LNCaP clone FGC (cell line): Measurements from ENCODE around the gene GKN1.

ENCODE experiments used
- DNase-seq: peaks from one replicate; pipeline ENCODE4 v3.0.0-alpha.2; 2011; ENCODE audit warnings: low read depth
- H3K4me3 ChIP-seq: 2 replicates; pipeline ENCODE4 v1.5.1; 2011; ENCODE audit warnings: mild to moderate bottlenecking, low read depth, low read length, control low read depth
- CTCF ChIP-seq: IDR thresholded peaks from 2 replicates; pipeline ENCODE4 v1.5.1; 2012; ENCODE audit warnings: mild to moderate bottlenecking; ENCODE audit not compliant: control insufficient read depth, insufficient read depth; ENCODE audit errors: extremely low read depth

The GKN1 gene

GRCh38 chr2:68997401-68997800, 23.0 kb downstream of the GKN1 start:
- no peak for TF ChIP-seq CTCF
- no peak for DNase-seq
- H3K4me3 ChIP-seq, result no peak overlapping the region

- no peak for DNase-seq
- TF ChIP-seq CTCF, result no peak
- H3K4me3 ChIP-seq, result no peak overlapping the region
Measured at GRCh38 chr2:69001879-69002278, 27.4 kb downstream of the GKN1 start.

GRCh38 chr2:69003731-69004130, 29.3 kb downstream of the GKN1 start:
- no peak overlapping the region for H3K4me3 ChIP-seq
- no peak for TF ChIP-seq CTCF
- no peak for DNase-seq

GRCh38 chr2:69007169-69007568, 32.7 kb downstream of the GKN1 start:
- no peak overlapping the region for H3K4me3 ChIP-seq
- no peak for TF ChIP-seq CTCF
- DNase-seq, result no peak

GRCh38 chr2:69007603-69008002, 33.2 kb downstream of the GKN1 start:
- H3K4me3 ChIP-seq, result no peak overlapping the region
- no peak for TF ChIP-seq CTCF
- DNase-seq, result no peak

GRCh38 chr2:69010437-69011194, 36.2 kb downstream of the GKN1 start:
- DNase-seq, result no peak
- no peak for TF ChIP-seq CTCF
- H3K4me3 ChIP-seq, result no peak overlapping the region

- TF ChIP-seq CTCF, result no peak
- no peak for DNase-seq
- no peak overlapping the region for H3K4me3 ChIP-seq
Measured at GRCh38 chr2:69011611-69012157, 37.2 kb downstream of the GKN1 start.
